Endothelial cell of umbilical vein (primary cell): ENCODE results near the gene SPP2. TPM values are rescaled to one million over a fixed set of nuclear protein-coding genes. Genes with fewer than 3 reads are reported as not detected.

Experiments used
- BruUV-seq: library from RNA; stranded (reverse); fragments of 400-500 nt; replicated peaks from 2 replicates; lab custom pipeline; 2021; lab: Mats Ljungman, UMichigan
- CTCF ChIA-PET: fragments of 300-600, 350-600 bp; sonication (Branson Sonifier 250); formaldehyde crosslinking; loops from one replicate; lab custom pipeline; 2021; ENCODE audit warnings: antibody characterized with exemption, inconsistent platforms; lab: Charles Lee
- POLR2A ChIA-PET: fragments of 300-600, 350-600 bp; sonication (Branson Sonifier 250); formaldehyde crosslinking; loops from one replicate; lab custom pipeline; 2021; ENCODE audit warnings: antibody characterized with exemption, inconsistent platforms; lab: Charles Lee
- DNase-seq: peaks from one replicate; pipeline ENCODE4 v3.0.0-alpha.2; 2011; ENCODE audit warnings: low read depth, low spot score
- FAIRE-seq: peaks from 2 replicates; lab custom pipeline; 2011; peaks lifted over from hg19 to GRCh38; lab: Jason Lieb, UNC
- H2AFZ ChIP-seq: 2 replicates; pipeline ENCODE4 v1.6.0; 2012; ENCODE audit warnings: low read depth, low read length, control low read depth, inconsistent platforms
- H3K27ac ChIP-seq: 2 replicates; pipeline ENCODE4 v1.5.1; 2011; ENCODE audit warnings: low read depth, mild to moderate bottlenecking, control low read depth, low read length, moderate library complexity; ENCODE audit not compliant: insufficient read depth
- H3K27me3 ChIP-seq, 2 experiments: 2 replicates each; pipeline versions ENCODE4 v1.6.0 to v1.6.1; 2011; ENCODE audit warnings: low read length in 2 of 2, mixed read lengths in 1 of 2; ENCODE audit not compliant: control insufficient read depth in 2 of 2, insufficient read depth in 2 of 2
- H3K36me3 ChIP-seq, 2 experiments: 2 replicates in 1 of 2; 3 replicates in 1 of 2; pipeline ENCODE4 v1.5.1; 2011; ENCODE audit warnings: low read length in 2 of 2, mild to moderate bottlenecking in 1 of 2, moderate library complexity in 1 of 2; ENCODE audit not compliant: control insufficient read depth in 2 of 2, insufficient read depth in 2 of 2; ENCODE audit errors: extremely low read depth in 1 of 2
- H3K4me1 ChIP-seq: 3 replicates; pipeline ENCODE4 v1.5.1; 2011; ENCODE audit warnings: mild to moderate bottlenecking, low read length; ENCODE audit not compliant: control insufficient read depth, insufficient read depth; ENCODE audit errors: extremely low read depth
- H3K4me2 ChIP-seq: 2 replicates; pipeline ENCODE4 v1.6.1; 2011; ENCODE audit warnings: low read length, control low read depth, mixed read lengths; ENCODE audit not compliant: insufficient read depth
- H3K4me3 ChIP-seq, 3 experiments: fragments of 200-600 bp in 1 of 3; sonication (generic), shearing (Covaris generic) in 1 of 3; replicated peaks in 1 of 3; 2 replicates each; pipeline ENCODE4 v1.5.1; 2011 to 2016; ENCODE audit warnings: control low read depth in 3 of 3, low read length in 3 of 3, mild to moderate bottlenecking in 2 of 3, inconsistent platforms in 1 of 3, low read depth in 1 of 3, moderate library complexity in 1 of 3; ENCODE audit not compliant: insufficient read depth in 1 of 3
- H3K79me2 ChIP-seq: 2 replicates; pipeline ENCODE4 v1.6.0; 2012; ENCODE audit warnings: low read length, inconsistent platforms; ENCODE audit not compliant: control insufficient read depth, insufficient read depth
- H3K9ac ChIP-seq: replicated peaks from 2 replicates; pipeline ENCODE3; 2011; ENCODE audit warnings: low read length, control low read depth; ENCODE audit not compliant: insufficient read depth; ENCODE audit errors: extremely low read depth
- H3K9me1 ChIP-seq: replicated peaks from 3 replicates; pipeline ENCODE4 v1.6.0; 2011; ENCODE audit warnings: mild to moderate bottlenecking, low read length; ENCODE audit not compliant: control insufficient read depth, insufficient read depth; ENCODE audit errors: extremely low read depth
- H3K9me3 ChIP-seq: replicated peaks from 2 replicates; pipeline ENCODE4 v1.5.1; 2012; ENCODE audit warnings: low read length, inconsistent platforms; ENCODE audit not compliant: control insufficient read depth, insufficient read depth
- H4K20me1 ChIP-seq: replicated peaks from 2 replicates; pipeline ENCODE3; 2011; ENCODE audit warnings: mild to moderate bottlenecking, low read length; ENCODE audit not compliant: control insufficient read depth, insufficient read depth; ENCODE audit errors: extremely low read depth
- CTCF ChIP-seq, 2 donors: IDR thresholded peaks; 1 replicate in 1 of 2; 2 replicates in 1 of 2; pipeline ENCODE4 v1.5.1; 2011; ENCODE audit warnings: low read length in 2 of 2, mild to moderate bottlenecking in 2 of 2, moderate library complexity in 2 of 2, control low read depth in 1 of 2, inconsistent platforms in 1 of 2, low read depth in 1 of 2; ENCODE audit not compliant: insufficient read depth in 1 of 2; ENCODE audit errors: extremely low read depth in 1 of 2
- EZH2 ChIP-seq: IDR thresholded peaks from 2 replicates; pipeline ENCODE4 v1.6.1; 2012; ENCODE audit warnings: borderline replicate concordance, low read depth, mild to moderate bottlenecking, moderate library complexity, low read length, inconsistent platforms; ENCODE audit not compliant: severe bottlenecking
- FOS ChIP-seq: IDR thresholded peaks from 2 replicates; pipeline ENCODE4 v1.6.1; 2011; ENCODE audit warnings: mild to moderate bottlenecking, low read length, moderate library complexity, borderline replicate concordance; ENCODE audit not compliant: insufficient read depth
- GATA2 ChIP-seq: IDR thresholded peaks from 2 replicates; pipeline ENCODE4 v1.7.0; 2011; ENCODE audit warnings: low read depth, mild to moderate bottlenecking, moderate library complexity, mixed read lengths, low read length; ENCODE audit not compliant: insufficient read length, insufficient read depth
- JUN ChIP-seq: IDR thresholded peaks from 2 replicates; pipeline ENCODE4 v1.6.1; 2011; ENCODE audit warnings: borderline replicate concordance, low read depth; ENCODE audit not compliant: insufficient read length, insufficient read depth
- MAX ChIP-seq: IDR thresholded peaks from 2 replicates; pipeline ENCODE4 v1.6.1; 2011; ENCODE audit not compliant: insufficient read depth, insufficient read length
- MYC ChIP-seq: IDR thresholded peaks from one replicate; pipeline ENCODE4 v1.6.1; 2011; ENCODE audit warnings: mild to moderate bottlenecking, low read depth, low read length
- POLR2A ChIP-seq: IDR thresholded peaks from 2 replicates; pipeline ENCODE4 v1.6.1; 2012; ENCODE audit warnings: low read depth, mild to moderate bottlenecking, control low read depth, low read length
- POLR2AphosphoS5 ChIP-seq: IDR thresholded peaks from 2 replicates; pipeline ENCODE4 v1.6.1; 2012; ENCODE audit warnings: low read depth, mild to moderate bottlenecking, control low read depth, low read length, moderate library complexity; ENCODE audit not compliant: insufficient read depth
- dilution Hi-C: fragments of 300-500 bp; cut with MboI; formaldehyde crosslinking; loops from one replicate; pipeline ENCODE4 v1.15.0; 2019; ENCODE audit warnings: low sequenced_read_pairs; ENCODE audit not compliant: extremely low pct_ligation_motif_present
- intact Hi-C: fragments of 100-400 bp; cut with micrococcal nuclease; formaldehyde crosslinking; loops from one replicate; pipeline ENCODE4 v1.10.0; 2022
- polyA plus RNA-seq, 4 experiments: library from polyadenylated mRNA; depleted of rRNA in 3 of 4; stranded (reverse) in 3 of 4; unstranded in 1 of 4; fragments of >200 nt; gene quantifications; 2 replicates each; pipeline versions ENCODE4 v1.2.1 to v1.2.3, GENCODE V29; 2011 to 2012; ENCODE audit warnings: missing spikeins in 1 of 4
- total RNA-seq: library from RNA; stranded (reverse); gene quantifications from 2 replicates; pipeline ENCODE4 v1.2.3, GENCODE V29; 2021

The SPP2 gene
- total and polyA plus RNA-seq, 2 donors (not counting 3 experiments of a cell fraction or from before 2014, with no cell fraction given) = not detected

- Histone ChIP-seq H3K79me2 (no peaks in the 10 kb centered on the region), H3K4me3 (no peak overlapping the region), H3K9ac (no peak overlapping the region), H3K4me2 (no peak overlapping the region), H4K20me1 (no peaks in the 10 kb centered on the region), H3K9me3 (no peaks in the 10 kb centered on the region), H3K27ac (no peak overlapping the region), H2AFZ (no peak overlapping the region), H3K27me3 (peaks cover 0 to 3% of the 10 kb centered on the region in 2 experiments), H3K4me1 (peaks cover 9% of the 10 kb centered on the region), H3K36me3 (no peaks in the 10 kb centered on the region), H3K9me1 (no peaks in the 10 kb centered on the region)
- ChIA-PET POLR2A (no interaction called here), CTCF (interaction anchor here (0.6 kb wide), 1 partner anchor 13 kb away, joined by 3 read pairs; no protein-coding TSS in a partner anchor)
- DNase-seq = no peak
- intact Hi-C loops (no loop called here), dilution Hi-C loops (no loop called here)
- FAIRE-seq = no peak
- BruUV-seq = no TSS peak
- TF ChIP-seq POLR2AphosphoS5 (no peak), POLR2A (no peak), MAX (no peak), FOS (no peak), MYC (no peak), CTCF (IDR thresholded peaks at IDR 0.05; ENCODE audit: extremely low read depth in 1 of 2, insufficient read depth in 1 of 2, low read depth in 1 of 2, low read length in 2 of 2) (no peak), GATA2 (no peak), EZH2 (no peak), JUN (no peak)
These were observed 3.1 kb upstream of the SPP2 start for GRCh38 chr2:234047361-234047760.
